GM23248 (cell line): ENCODE measurements around the gene DTX2. TPM values are rescaled to one million over a fixed set of nuclear protein-coding genes. Genes with fewer than 3 reads are reported as not detected.
"Not testable (repeated sequence)": the region's sequence is repeated elsewhere in the genome, so short reads cannot be mapped to it uniquely, and the experiment has no call there.

Experiments used
- DNase-seq: peaks from one replicate; pipeline ENCODE4 v3.0.0-alpha.2; 2015
- H2AFZ ChIP-seq: fragments of 200-600 bp; sonication (generic); 2 replicates; pipeline ENCODE4 v1.6.1; 2016; ENCODE audit warnings: antibody characterized with exemption
- H3F3A ChIP-seq: fragments of 200-600 bp; sonication (generic); 2 replicates; pipeline ENCODE4 v1.6.1; 2016; ENCODE audit warnings: mild to moderate bottlenecking, antibody characterized with exemption, mixed run types; ENCODE audit not compliant: insufficient read depth
- H3K27ac ChIP-seq: fragments of 200-600 bp; sonication (generic); 2 replicates; pipeline ENCODE4 v1.5.1; 2016; ENCODE audit warnings: mild to moderate bottlenecking
- H3K27me3 ChIP-seq: fragments of 200-600 bp; sonication (generic); replicated peaks from 2 replicates; pipeline ENCODE4 v1.6.1; 2016; ENCODE audit warnings: mild to moderate bottlenecking; ENCODE audit not compliant: insufficient read depth
- H3K36me3 ChIP-seq: fragments of 200-600 bp; sonication (generic); 2 replicates; pipeline ENCODE4 v1.6.1; 2016; ENCODE audit warnings: low read depth, mild to moderate bottlenecking
- H3K4me1 ChIP-seq: fragments of 200-600 bp; sonication (generic); 2 replicates; pipeline ENCODE4 v1.6.1; 2016; ENCODE audit warnings: mild to moderate bottlenecking; ENCODE audit not compliant: insufficient read depth
- H3K4me2 ChIP-seq: fragments of 200-600 bp; sonication (generic); one replicate; pipeline ENCODE4 v1.6.1; 2016; ENCODE audit warnings: mild to moderate bottlenecking; ENCODE audit not compliant: unreplicated experiment
- H3K4me3 ChIP-seq: fragments of 200-600 bp; sonication (generic); 2 replicates; pipeline ENCODE4 v1.5.1; 2016; ENCODE audit warnings: mild to moderate bottlenecking
- H3K79me2 ChIP-seq: fragments of 200-600 bp; sonication (generic); 2 replicates; pipeline ENCODE4 v1.6.1; 2016; ENCODE audit warnings: mild to moderate bottlenecking; ENCODE audit not compliant: insufficient read depth
- H3K9ac ChIP-seq: fragments of 200-600 bp; sonication (generic); 2 replicates; pipeline ENCODE4 v1.6.1; 2016; ENCODE audit warnings: mild to moderate bottlenecking
- H3K9me2 ChIP-seq: fragments of 200-600 bp; sonication (generic); 2 replicates; pipeline ENCODE4 v1.6.1; 2016; ENCODE audit warnings: mixed run types, mild to moderate bottlenecking, moderate library complexity; ENCODE audit not compliant: insufficient read depth
- H3K9me3 ChIP-seq: fragments of 200-600 bp; sonication (generic); one replicate; pipeline ENCODE4 v1.6.1; 2017; ENCODE audit warnings: low read depth
- H4K20me1 ChIP-seq: fragments of 200-600 bp; sonication (generic); 2 replicates; pipeline ENCODE4 v1.6.0; 2016; ENCODE audit not compliant: insufficient read depth
- EZH2 ChIP-seq: fragments of 200-600 bp; sonication (generic); IDR thresholded peaks from 2 replicates; pipeline ENCODE4 v1.6.1; 2018; ENCODE audit warnings: antibody characterized with exemption, mild to moderate bottlenecking; ENCODE audit not compliant: insufficient read depth, poor library complexity, severe bottlenecking
- EZH2phosphoT487 ChIP-seq: fragments of 200-600 bp; sonication (generic); IDR thresholded peaks from 2 replicates; pipeline ENCODE4 v1.6.1; 2018; ENCODE audit warnings: antibody characterized with exemption, moderate library complexity, mild to moderate bottlenecking, low read depth; ENCODE audit not compliant: insufficient read depth
- WGBS, 2 experiments: methylation state at CpG; one replicate each; pipeline ENCODE4 v1.1.6; 2015 to 2017; ENCODE audit warnings: low lambda C conversion rate in 2 of 2, low coverage in 1 of 2; ENCODE audit errors: missing lambda C conversion rate in 2 of 2; 5-methylcytosine and 5-hydroxymethylcytosine counted together
- in situ Hi-C: fragments of 300-500 bp; cut with MboI; formaldehyde crosslinking; loops from 2 replicates; pipeline ENCODE4 v1.15.0; 2020
- polyA plus RNA-seq: library from polyadenylated mRNA; unstranded; fragments of >200 nt; fragmentation: Nextera tagmentation; extraction: Ambion mirVana; gene quantifications from 2 replicates; pipeline ENCODE4 v1.2.1, GENCODE V29; 2016
- total RNA-seq: library from RNA; depleted of rRNA; stranded (reverse); fragments of >200 nt; shearing (Covaris generic); gene quantifications from 2 replicates; pipeline ENCODE4 v1.2.3, GENCODE V29; 2014

The DTX2 gene
- total and polyA plus RNA-seq, 2 experiments from 2014 or later: 4.3 to 9.7 TPM

GRCh38 chr7:76507723-76508406, 46.4 kb downstream of the DTX2 start:
- WGBS, 2 experiments: 79 to 84% methylated on average over 11 of the region's 11 CpGs
- DNase-seq: peak; percentile 22
- Histone ChIP-seq H3K27ac (no peak overlapping the region), H3K27me3 (no peaks in the 10 kb centered on the region), H3K4me2 (no peak overlapping the region), H3K9me2 (no peaks in the 10 kb centered on the region), H3K36me3 (no peaks in the 10 kb centered on the region), H3K79me2 (no peaks in the 10 kb centered on the region), H3F3A (no peaks in the 10 kb centered on the region), H3K9me3 (no peaks in the 10 kb centered on the region), H2AFZ (no peak overlapping the region), H3K4me1 (no peaks in the 10 kb centered on the region), H3K9ac (no peak overlapping the region), H3K4me3 (no peak overlapping the region), H4K20me1 (no peaks in the 10 kb centered on the region)
- in situ Hi-C loops: no loop called here
- TF ChIP-seq EZH2 (no peak), EZH2phosphoT487 (no peak)

DNA sequence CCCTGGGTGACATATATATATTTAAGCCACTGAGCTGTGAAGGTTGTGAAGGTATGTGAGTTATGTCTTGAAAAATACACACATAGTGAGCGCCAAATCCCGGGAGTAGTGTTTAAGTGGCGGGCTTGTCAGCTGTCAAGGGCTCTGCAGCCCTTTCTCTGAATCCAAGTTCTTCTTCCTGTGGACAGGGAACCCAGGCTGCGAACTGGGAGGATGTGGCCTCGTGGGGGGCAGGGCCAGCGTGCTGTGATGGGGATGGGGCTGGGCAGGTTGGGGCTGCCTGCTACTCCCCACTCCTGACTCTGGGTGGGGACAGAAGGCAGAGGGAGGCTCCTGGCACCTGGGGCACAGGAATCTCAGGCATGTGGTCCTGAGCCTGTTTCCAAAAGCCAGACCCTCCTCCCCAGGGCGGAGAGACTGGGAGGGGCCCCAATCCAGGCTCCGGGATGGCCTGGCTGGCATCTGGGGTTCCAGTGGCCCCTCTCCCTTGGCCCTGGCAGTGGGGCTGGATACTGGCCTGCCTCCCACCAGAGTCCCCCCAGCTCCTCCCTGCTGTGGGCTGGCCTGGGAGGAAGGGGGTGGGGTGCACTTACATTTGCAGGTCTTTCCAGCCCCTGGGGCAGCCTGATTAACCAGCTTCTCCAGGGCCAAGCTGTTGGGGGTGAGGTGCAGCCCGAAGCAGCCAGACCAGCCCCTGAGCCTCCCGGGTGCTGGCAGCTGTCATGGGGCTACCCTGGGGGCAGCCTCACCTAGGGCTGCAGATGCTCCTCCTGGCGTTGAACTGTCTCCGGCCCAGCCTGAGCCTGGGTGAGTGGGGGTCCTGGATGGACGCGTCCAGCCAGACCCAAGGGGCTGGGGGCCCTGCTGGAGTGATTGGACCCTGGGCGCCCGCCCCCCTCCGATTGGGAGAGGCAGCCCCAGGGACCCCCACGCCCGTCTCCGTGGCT, 48.7 kb downstream of the DTX2 start, which contains the start of gene UPK3B:
Gene UPK3B, plus strand, starts transcription at position 622 of the 947 bp plus-strand sequence. Its CDS starts 101 bp downstream, at position 723.
- no peaks in the 10 kb centered on the region for H3F3A ChIP-seq
- peak; percentile 6 for DNase-seq
- no peaks in the 10 kb centered on the region for H3K9me2 ChIP-seq
- no peak within 1 kb of the TSS for H3K27ac ChIP-seq
- H3K9ac ChIP-seq: no peak within 1 kb of the TSS
- H3K4me1 ChIP-seq: no peaks in the 10 kb centered on the region
- H3K36me3 ChIP-seq: no peaks in the 10 kb centered on the region
- no peaks in the 10 kb centered on the region for H3K79me2 ChIP-seq
- no peaks in the 10 kb centered on the region for H4K20me1 ChIP-seq
- 47 to 49% methylated on average over 16 to 20 of the region's 20 CpGs for WGBS, 2 experiments
- H2AFZ ChIP-seq: no peak within 1 kb of the TSS
- TF ChIP-seq EZH2 (no peak), EZH2phosphoT487 (no peak)
- in situ Hi-C loops: no loop called here
- no peaks in the 10 kb centered on the region for H3K9me3 ChIP-seq
- H3K27me3 ChIP-seq: no peaks in the 10 kb centered on the region
- H3K4me3 ChIP-seq: no peak within 1 kb of the TSS
- no peak within 1 kb of the TSS for H3K4me2 ChIP-seq

GRCh38 chr7:76511200-76511910, 49.8 kb downstream of the DTX2 start:
- H3F3A ChIP-seq, H3K27ac ChIP-seq, H3K36me3 ChIP-seq, in situ Hi-C loops, H3K9me3 ChIP-seq, H3K79me2 ChIP-seq, H3K4me1 ChIP-seq, H2AFZ ChIP-seq, DNase-seq, H3K9ac ChIP-seq, H3K4me2 ChIP-seq, H3K4me3 ChIP-seq, H3K9me2 ChIP-seq, H4K20me1 ChIP-seq, H3K27me3 ChIP-seq: not testable (repeated sequence)
- whole genome bisulfite sequencing, 2 experiments: 54 to 62% methylated on average over 7 to 16 of the region's 24 CpGs

GRCh38 chr7:76511911-76512885, 50.7 kb downstream of the DTX2 start:
- DNase-seq, H3K36me3 ChIP-seq, in situ Hi-C loops, H4K20me1 ChIP-seq, H2AFZ ChIP-seq, H3K4me3 ChIP-seq, H3K27me3 ChIP-seq, H3K9me3 ChIP-seq, H3K79me2 ChIP-seq, H3K9me2 ChIP-seq, H3F3A ChIP-seq, H3K4me2 ChIP-seq, H3K27ac ChIP-seq, H3K4me1 ChIP-seq, H3K9ac ChIP-seq: not testable (repeated sequence)
- 20 to 81% methylated on average over 1 to 7 of the region's 31 CpGs for WGBS, 2 experiments
